RKO (cell line): ENCODE measurements around the gene FMO3.

Source experiments
- DNase-seq: peaks from one replicate; pipeline ENCODE4 v3.0.0-alpha.2; 2016; ENCODE audit warnings: low spot score

FMO3 gene

DNA sequence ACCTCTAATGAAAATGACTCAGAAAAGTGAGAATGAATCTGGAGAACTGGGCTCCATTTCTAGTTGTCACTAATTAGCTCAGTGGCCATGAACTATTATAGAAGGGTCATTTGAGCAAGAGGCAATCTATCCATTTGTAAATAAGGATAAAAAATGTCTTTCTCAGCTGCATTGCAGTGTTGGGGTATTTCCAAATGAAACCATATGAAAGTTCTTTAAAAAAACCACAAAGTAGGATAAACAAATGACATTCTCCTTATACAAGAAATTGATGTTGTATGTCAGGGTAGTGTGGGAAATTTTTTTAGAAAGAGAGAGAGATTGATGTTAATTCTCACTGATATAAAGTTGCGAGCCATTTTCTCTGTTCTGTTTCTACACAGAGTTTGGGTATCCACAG lies 26.0 kb downstream of the FMO3 start:
- no peak for DNase-seq

DNA sequence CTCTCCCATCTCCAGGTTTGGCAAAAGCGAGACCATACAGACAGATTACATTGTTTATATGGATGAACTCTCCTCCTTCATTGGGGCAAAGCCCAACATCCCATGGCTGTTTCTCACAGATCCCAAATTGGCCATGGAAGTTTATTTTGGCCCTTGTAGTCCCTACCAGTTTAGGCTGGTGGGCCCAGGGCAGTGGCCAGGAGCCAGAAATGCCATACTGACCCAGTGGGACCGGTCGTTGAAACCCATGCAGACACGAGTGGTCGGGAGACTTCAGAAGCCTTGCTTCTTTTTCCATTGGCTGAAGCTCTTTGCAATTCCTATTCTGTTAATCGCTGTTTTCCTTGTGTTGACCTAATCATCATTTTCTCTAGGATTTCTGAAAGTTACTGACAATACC lies 26.4 kb downstream of the FMO3 start:
- no peak for DNase-seq

DNA sequence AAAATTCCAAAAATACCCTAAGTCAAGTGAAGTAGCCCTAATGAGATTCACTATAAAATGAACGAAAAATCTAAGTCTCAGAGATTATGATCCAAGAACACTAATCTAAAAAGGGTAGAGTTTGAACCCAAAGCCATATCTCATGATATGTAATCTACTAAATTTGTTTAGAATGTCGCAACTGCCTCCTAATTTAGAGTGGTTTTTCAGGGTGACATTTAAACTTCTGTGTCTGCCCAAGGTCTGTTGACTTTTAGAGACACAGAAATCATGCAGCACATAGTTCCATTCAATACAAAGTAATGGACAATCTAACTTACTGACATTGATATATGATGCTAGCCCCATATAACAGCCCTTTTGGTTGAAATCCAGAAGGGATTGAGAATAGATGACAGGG lies 28.9 kb downstream of the FMO3 start:
- no peak for DNase-seq

DNA sequence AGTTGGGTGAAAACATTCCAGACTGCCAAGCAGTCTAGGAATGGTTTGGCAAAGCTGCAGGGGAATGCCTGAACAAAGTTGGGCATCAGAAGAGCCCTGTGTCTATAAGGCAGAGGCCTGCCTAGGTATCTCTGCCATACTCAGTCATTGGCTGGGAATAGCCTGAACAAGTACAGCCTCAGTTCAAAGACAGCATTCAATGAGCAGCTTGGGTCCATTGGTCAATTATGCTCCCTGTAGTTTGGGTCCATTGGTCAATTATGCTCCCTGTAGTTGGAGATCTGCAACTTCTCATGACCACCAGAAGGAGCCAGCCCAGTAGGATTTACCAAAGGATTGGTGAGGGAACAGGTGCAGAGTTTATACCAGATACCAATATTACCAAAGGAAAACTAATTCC lies 31.6 kb downstream of the FMO3 start:
- DNase-seq, result no peak

DNA sequence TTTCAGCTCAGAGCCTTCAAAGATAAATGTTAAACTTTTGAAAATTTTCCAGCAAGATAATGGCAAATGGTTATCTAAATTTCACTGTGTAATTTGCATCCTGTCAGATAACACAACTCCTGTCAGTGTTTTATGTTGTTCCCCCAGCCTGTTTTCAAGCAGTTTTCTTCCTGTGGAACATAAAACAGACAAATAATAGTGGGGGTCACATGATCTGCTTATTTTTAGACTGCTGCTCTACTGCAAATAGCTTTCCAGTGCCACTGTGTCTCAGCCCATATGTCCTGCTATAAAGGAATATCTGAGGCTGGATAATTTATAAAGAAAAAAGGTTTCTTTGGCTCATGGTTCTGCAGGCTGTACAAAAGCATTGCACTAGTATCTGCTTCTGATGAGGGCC lies 32.2 kb downstream of the FMO3 start:
- no peak for DNase-seq

DNA sequence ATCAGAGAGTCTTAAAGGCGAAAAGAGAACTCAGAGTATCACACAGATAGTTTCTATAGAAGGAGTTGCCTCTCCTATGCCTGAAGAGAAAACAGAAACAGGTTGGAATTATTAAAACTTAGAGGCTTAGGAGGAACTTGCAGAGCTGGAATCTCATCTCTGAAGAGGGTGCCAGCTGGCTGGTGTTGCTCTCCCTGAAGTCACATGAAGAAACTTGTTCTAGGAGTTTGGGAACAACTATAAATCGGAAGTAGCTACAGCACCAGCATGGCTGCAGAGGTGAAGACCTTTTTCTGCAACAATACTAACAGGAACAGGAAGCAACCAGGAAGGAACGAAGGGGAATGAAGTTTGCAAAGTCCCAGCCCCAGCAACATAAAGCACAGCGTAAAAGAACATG lies 35.8 kb downstream of the FMO3 start:
- DNase-seq, result no peak

DNA sequence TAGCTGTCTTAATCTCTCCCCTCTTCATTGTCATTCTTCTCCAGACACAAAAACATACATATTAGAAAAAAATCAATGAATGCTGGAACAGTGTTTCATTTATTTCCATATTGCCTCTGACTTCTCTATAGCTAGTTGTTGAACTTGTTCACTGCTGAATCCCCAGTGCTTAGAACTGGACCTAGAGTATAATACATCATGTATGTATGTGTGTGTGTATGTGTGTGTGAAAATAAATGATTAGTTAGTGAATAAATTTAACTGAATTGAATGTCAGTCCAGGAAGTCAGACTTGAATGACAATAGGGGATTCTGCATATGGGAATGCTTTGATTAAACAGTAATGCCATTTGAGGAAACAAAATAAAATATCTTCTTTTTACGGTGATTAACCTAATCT lies 36.4 kb downstream of the FMO3 start:
- DNase-seq, result no peak

DNA sequence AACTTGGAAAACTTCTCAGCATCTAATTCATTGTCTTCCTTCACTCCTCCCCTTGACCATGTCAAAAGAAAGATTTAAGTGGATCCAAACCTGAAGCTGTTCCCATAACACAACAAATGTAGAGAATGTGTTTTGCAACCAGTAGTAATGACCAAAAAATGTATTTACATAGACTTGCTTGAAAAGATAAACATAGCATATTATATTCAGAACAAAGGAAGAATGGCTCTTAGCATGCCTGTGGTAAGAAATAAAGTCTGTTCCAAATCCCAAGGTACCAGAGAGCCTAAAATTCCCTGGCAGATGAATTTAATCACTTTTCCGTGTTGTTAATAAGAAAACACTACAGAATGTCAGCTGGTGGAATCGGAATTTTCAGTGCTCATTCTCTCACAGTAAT lies 36.8 kb downstream of the FMO3 start:
- no peak for DNase-seq

DNA sequence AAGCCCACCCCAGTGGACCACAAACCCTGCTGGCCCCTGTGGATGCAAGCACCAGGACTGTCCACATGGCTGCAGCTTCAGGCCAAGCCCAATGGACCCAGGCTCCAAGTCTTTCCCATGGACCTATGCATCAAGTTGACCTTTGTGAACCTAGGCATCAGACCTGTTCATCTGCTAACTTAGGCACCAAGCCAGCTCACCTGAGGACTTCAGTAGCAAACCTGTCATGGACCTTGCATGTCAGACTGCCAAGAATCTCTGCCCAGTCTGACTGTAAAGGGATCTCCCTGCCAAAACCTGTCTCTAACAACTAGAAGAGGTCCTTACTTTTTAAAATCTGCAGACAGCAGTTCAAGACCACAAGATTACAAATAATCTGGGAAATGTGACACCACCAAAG lies 37.8 kb downstream of the FMO3 start:
- DNase-seq, result no peak

DNA sequence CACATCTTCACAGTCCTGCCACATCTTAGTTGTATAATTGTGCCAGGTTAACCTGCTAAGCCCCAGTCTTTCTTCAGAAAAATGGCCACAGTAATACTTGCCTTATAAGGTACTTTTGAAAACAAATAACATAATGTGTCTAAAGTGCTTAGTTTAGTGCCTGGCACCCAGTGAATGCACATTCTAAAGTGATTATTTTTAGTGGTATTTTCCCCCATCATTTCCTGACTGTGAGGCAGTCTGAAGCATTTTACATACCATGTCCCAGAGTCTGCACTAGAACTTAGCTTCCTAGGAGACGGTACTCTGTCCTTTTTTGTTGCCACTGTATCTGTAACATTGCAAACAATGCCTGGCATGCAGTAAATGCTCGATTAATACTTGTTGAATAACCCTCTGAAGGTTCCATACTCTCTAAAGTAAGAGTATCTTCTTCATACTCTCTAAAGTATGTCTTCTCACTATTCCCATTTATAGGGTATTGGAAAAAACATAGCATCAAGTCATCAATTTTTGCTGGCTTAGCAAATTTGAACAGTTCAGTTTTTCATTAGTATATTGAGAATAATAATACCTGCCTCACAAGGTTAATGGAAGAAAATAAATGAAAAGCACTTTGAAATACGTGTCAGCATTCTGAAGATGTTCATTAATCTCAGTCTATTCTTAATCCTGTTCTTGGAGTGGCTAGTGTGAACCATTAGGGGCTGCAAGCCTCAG lies 43.7 kb downstream of the FMO3 start:
- no peak for DNase-seq

DNA sequence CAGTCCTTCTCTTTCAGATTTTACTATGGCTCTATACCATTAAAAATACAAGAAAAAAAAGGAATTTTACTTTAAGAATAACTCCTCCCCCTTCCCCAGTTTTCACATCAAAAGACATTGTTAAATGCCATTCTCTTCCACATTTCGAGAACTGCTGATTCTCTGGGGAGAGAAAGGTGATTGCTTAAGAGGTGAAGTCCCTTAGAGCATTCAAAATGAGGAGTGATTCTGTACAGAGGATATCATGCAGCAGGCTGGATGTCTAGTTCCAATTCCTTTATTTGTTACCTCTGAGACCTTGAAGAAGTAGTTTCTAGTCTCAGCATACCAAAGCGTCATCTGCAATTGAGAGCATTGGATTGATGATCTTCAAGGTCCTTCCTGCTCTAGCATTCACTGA lies 46.9 kb downstream of the FMO3 start:
- DNase-seq, result no peak

DNA sequence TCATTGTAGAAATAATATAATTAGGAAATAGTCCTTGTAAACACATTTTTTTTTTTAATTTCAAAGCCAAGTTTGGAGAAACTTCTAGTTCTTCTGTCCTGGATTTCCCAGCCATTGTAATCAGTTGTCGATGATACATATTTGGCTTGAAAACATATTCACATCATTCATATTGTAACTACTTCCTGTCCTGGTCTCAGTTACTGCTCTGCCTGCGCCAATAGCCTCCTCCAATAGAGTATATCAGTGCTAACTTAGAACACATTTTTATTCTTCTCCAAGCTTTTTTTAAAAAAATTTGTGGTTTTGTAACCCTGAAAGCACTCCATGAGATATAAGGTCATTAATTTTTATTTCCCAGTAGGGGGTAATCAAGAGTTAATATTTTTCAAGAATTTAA lies 48.3 kb downstream of the FMO3 start:
- DNase-seq, result no peak

DNA sequence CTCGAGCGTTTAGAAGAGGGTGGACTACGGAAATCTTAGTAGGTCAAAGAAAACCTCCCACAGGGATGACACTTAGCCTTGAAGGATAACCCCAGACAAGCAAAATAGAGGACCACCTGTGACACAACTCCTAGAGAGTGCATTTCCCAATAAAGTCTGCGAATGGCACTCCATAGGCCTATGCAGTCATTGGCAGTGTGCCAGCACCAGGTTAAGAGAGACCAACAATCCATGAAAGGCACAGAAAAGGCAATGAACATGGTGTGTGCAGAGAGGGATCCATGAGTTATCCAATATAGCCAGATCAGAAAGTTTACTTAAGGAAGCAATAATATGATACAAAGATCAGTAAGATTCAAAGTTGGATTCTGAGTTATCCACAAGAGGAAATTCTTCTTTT lies 49.2 kb downstream of the FMO3 start:
- DNase-seq, result no peak

DNA sequence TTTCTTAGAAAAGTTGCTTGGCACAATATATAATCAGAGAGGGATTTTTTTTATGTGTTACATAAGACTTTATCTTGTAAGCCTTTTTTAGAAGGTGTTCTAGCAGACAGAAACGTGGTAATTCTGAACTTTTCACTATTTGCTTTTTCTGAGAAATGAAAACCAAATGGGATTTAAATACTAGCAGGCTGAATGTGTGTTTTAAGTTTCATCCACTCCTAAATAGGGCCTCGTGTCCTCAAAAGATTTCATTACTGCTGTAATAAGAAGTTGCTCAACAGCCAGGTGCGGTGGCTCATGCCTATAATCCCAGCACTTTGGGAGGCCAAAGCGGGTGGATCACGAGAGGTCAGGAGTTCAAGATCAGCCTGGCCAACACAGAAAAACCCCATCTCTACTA lies 49.7 kb downstream of the FMO3 start:
- no peak for DNase-seq

DNA sequence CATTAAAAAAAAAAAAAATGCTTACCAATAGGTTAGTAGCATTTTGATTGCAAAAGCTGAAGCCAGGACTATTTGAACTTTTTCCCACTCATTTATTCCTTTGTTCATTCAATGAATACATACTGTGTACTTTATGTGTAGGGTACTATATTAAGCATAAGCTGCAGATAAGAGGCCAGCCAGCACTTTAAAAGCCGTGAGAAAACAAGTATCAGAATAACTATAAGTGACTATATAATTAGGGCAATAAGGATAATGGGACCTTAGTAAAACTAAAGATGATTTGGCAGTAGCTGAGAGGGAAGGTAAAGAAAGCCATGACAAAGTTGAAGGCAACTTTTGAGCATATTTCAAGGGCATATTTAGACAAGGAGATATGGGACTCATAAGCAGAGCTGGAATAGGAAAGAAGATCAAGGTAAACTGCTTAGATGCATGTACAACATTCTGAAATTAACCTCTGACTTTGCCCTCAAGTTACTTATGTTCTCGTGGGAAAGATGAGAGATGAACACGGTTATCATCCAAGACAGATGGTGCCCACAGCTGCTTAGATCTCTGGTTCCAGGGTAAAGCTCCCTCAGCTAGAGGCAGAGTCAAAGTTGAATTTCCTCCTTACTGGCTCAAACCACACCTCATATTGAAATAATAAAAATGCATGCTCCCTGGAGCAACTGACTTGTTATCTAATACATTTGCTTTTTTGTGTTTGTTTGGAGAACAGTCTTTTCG lies 50.4 kb downstream of the FMO3 start:
- DNase-seq, result no peak

DNA sequence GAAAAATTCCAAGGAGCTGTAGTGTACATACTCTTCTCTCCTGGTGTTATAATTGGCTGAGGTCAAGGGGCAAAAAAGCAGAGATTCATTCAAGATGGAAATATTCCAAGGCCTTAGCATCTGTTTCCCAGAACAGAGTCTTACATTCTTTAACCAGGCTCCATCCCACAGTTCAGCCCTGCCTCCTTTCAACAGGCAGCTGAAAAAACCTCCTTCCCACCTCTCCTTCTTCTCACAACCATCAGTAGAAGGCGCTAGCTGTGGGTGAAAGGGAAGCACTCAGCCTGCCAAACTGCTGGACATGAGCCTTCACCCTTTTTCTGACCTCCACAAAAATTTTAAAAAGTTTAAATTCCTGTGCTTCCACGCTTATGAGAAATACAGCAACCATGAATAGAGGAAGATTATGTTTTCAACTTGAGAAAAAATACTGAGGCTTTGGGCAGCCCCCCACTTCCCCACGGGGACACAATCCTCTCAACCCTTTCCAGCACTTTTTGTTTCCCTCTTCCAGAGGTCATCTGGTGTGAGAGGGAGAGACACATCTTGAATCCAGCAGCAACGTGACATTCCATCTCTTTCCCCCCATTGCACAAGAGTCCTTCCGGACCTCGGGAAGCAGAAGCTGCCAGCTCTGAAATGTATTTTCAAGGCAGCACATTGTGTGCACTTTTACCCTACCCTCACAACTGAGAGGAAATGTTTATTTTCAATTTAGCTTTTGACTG lies 51.1 kb downstream of the FMO3 start:
- DNase-seq, result no peak

DNA sequence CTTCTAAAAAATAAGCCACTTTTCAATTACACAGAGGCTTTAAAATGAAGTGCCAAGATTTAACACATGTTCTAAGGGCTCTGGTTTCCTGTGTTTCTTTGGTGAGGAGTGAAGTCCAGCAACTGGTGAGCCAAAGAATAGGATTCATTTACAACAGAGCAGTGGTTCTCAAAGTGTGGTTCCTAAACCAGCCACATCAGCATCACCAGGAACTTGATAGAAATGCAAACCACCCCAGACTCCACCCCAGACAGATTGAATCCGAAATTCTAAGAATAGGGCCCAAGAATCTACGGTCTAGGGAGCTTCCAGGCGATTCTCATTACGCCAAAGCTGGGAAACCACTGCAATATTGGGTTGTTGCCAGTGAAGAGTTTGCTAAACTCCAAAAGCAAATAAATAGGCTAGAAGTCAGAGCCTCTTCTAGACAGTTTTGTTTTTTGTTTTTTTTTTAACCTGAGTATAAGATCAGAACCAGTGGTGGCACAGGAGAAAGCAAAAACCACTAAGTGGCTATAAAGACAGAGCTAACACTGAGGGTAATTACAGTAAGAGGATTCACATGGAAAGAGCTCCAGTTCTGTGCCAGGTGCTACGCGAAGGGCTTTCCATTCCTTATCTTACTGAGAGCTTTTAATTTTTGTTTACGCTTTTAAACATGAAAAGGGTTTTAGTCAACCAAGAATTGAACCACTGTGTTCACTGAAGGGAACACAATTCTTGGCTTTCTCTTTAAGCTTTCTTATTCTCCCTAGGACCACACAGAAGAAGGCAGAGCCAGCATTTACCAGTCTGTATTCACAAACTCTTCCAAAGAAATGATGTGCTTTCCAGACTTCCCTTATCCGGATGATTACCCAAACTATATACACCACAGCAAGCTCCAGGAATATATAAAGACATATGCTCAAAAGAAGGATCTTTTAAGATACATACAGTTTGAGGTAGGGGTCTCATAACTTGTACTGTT lies 52.0 kb downstream of the FMO3 start:
- no peak for DNase-seq

DNA sequence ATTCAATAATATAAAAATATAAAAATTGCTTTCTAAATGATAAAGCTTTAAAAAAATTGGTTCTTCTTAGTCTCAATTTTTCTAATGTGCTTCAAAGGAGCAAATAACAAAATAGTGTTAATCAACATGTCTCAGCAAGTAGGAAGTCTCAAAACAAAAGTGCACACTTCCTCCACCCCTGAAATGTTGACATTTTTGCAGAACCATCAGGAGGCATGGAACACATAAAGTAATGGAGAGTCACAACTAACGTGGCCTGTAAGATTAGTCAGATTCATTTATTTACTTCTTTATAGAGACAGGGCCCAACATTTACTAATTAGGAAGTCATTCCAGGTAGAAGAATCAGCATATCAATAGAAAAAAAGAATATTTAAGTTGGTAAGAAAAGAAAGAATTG lies 59.5 kb downstream of the FMO3 start:
- DNase-seq, result no peak

DNA sequence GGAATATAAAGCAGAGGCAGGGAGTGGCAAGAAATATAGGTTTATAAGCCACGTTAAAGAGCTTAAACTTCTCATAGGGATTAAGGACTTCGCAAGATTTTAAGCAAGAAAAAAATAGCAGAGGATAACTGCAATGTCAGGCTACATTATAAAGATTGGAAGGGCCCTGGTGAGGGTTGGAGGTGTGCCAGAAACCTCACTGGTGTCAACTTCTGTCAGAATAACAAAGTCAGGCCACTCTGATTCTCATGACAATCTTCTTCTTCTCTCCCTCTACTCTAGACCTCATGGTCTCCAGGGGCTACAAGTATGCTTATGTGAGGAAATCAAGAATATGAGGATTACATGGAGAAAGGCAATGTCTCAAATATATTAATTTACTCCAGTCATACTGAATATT lies 61.8 kb downstream of the FMO3 start:
- no peak for DNase-seq

DNA sequence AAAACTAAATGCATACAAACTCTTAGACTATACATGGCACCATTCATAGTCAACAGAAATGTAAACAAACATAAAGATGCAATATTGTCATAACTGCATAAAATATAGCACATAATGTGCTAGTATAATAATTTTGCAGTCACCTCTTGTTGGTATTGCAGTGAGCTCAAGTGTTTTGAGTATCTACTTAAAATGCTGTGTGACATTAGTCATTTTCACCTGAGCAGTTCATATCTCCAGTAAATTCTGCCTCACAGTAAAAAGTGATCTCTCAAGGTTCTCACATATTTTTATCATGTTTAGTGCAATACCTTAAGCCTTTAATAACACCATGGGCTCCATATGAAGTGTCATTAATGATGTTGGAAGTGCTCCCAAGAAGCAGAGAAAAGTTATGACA lies 64.8 kb downstream of the FMO3 start:
- DNase-seq, result no peak

DNA sequence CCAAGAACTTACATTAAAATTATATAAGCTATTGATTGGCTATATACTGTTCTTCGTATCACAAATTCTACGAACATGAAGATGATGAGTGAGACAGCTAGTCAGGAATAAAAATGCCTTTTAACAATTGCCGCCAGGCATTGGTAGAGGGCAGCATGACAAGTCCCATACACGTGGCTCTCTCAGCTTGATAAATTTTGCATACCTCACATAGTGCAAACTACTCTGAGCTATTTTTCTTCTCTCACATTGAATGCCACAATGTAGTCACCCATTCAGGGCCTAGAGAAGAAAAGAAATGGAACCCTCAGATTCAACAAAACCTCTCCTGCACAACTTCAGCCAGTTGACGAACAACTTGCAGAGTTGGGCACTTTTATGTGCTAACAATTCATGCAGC lies 67.4 kb downstream of the FMO3 start:
- no peak for DNase-seq

DNA sequence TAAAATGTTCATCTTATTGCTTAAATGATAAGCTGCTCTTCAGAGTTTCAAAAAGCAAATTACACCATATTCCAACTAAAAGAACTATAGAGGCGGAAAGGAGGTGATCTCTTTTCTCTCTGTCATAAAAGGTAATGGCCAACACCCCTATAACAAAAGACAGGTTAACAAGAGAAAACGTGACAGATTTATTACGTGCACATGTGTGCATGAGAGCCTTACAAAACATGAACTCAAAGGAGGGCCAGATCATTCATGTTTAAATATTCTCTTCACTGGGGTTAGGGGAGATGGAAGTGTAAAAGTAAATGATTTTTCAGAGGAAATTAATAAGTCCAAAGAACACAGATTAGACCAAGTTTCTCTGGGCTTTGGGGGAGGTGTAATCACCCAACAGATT lies 67.8 kb downstream of the FMO3 start:
- no peak for DNase-seq
